ENCODE measurements around the gene LHX3. TPM values are rescaled to one million over a fixed set of nuclear protein-coding genes. Genes with fewer than 3 reads are reported as not detected.
A peak's percentile ranks its signal among the peaks of the same experiment; 100 is the strongest.

Gene LHX3
- total RNA-seq, 1 experiment from 2014 or later = not detected

GRCh38 chr9:136225748-136226679, 21.1 kb upstream of the LHX3 start:
- H3K36me3 ChIP-seq (ENCODE audit: insufficient read depth, low read length) = peaks cover 14% of the 10 kb centered on the region; the same call in 1 of the 2 replicates
- H3K9ac ChIP-seq (ENCODE audit: low read length) = peak overlapping the region; percentile 58
- H3K4me1 ChIP-seq (ENCODE audit: low read length) = peaks cover 55% of the 10 kb centered on the region
- peak overlapping the region; percentile 98 for H3K27ac ChIP-seq (ENCODE audit: low read length)
- peak overlapping the region; percentile 67 for H3K4me2 ChIP-seq (ENCODE audit: low read depth, low read length, poor library complexity, severe bottlenecking)
- H3K9me3 ChIP-seq (ENCODE audit: low read length) = no peaks in the 10 kb centered on the region
- H3K79me2 ChIP-seq (ENCODE audit: low read length) = peaks cover 9% of the 10 kb centered on the region; the same call in 1 of the 2 replicates
- peak; percentile 91 for DNase-seq
- H2AFZ ChIP-seq (ENCODE audit: low read length) = no peak overlapping the region
- H4K20me1 ChIP-seq (ENCODE audit: insufficient read depth, low read depth, low read length) = peaks cover 33% of the 10 kb centered on the region; the same call in 1 of the 2 replicates
- H3K9me2 ChIP-seq (replicated peaks; ENCODE audit: insufficient read depth, low read length) = no peaks in the 10 kb centered on the region
- peak overlapping the region; percentile 36; the same call in 1 of the 2 replicates for H3K4me3 ChIP-seq (ENCODE audit: low read length)
- H3K27me3 ChIP-seq (ENCODE audit: low read length) = no peaks in the 10 kb centered on the region

- DNase-seq = peak; percentile 93
Observed at GRCh38 chr9:136225366-136225747, 20.4 kb upstream of the LHX3 start.

GRCh38 chr9:136223871-136224640, 19.1 kb upstream of the LHX3 start:
- Histone ChIP-seq H3K36me3 (ENCODE audit: insufficient read depth, low read length) (peaks cover 19% of the 10 kb centered on the region; the same call in 1 of the 2 replicates), H3K27ac (ENCODE audit: low read length) (peak overlapping the region; percentile 98), H3K4me1 (ENCODE audit: low read length) (peaks cover 55% of the 10 kb centered on the region), H3K79me2 (ENCODE audit: low read length) (peaks cover 9% of the 10 kb centered on the region; the same call in 1 of the 2 replicates), H3K9me2 (replicated peaks; ENCODE audit: insufficient read depth, low read length) (no peaks in the 10 kb centered on the region), H3K9me3 (ENCODE audit: low read length) (no peaks in the 10 kb centered on the region), H3K9ac (ENCODE audit: low read length) (peak overlapping the region; percentile 58), H2AFZ (ENCODE audit: low read length) (no peak overlapping the region), H4K20me1 (ENCODE audit: insufficient read depth, low read depth, low read length) (peaks cover 24% of the 10 kb centered on the region; the same call in 1 of the 2 replicates), H3K4me3 (ENCODE audit: low read length) (peak overlapping the region; percentile 36), H3K4me2 (ENCODE audit: low read depth, low read length, poor library complexity, severe bottlenecking) (peak overlapping the region; percentile 67), H3K27me3 (ENCODE audit: low read length) (no peaks in the 10 kb centered on the region)
- no peak for DNase-seq

More at GRCh38 chr9:136225366-136225747, 20.4 kb upstream of the LHX3 start:
- Histone ChIP-seq H2AFZ (ENCODE audit: low read length) (no peak overlapping the region), H3K4me3 (ENCODE audit: low read length) (peak overlapping the region; percentile 36), H3K27ac (ENCODE audit: low read length) (peak overlapping the region; percentile 98), H3K9ac (ENCODE audit: low read length) (peak overlapping the region; percentile 58), H3K79me2 (ENCODE audit: low read length) (peaks cover 9% of the 10 kb centered on the region; the same call in 1 of the 2 replicates), H3K4me2 (ENCODE audit: low read depth, low read length, poor library complexity, severe bottlenecking) (peak overlapping the region; percentile 67), H3K27me3 (ENCODE audit: low read length) (no peaks in the 10 kb centered on the region), H4K20me1 (ENCODE audit: insufficient read depth, low read depth, low read length) (peaks cover 28% of the 10 kb centered on the region; the same call in 1 of the 2 replicates), H3K9me2 (replicated peaks; ENCODE audit: insufficient read depth, low read length) (no peaks in the 10 kb centered on the region), H3K36me3 (ENCODE audit: insufficient read depth, low read length) (peaks cover 14% of the 10 kb centered on the region; the same call in 1 of the 2 replicates), H3K9me3 (ENCODE audit: low read length) (no peaks in the 10 kb centered on the region), H3K4me1 (ENCODE audit: low read length) (peaks cover 55% of the 10 kb centered on the region)

GRCh38 chr9:136222906-136223285, 18.0 kb upstream of the LHX3 start:
- Histone ChIP-seq H3K4me3 (ENCODE audit: low read length) (peak overlapping the region; percentile 36; the same call in 1 of the 2 replicates), H3K36me3 (ENCODE audit: insufficient read depth, low read length) (peaks cover 19% of the 10 kb centered on the region; the same call in 1 of the 2 replicates), H3K4me1 (ENCODE audit: low read length) (peaks cover 55% of the 10 kb centered on the region), H3K9me3 (ENCODE audit: low read length) (no peaks in the 10 kb centered on the region), H3K27me3 (ENCODE audit: low read length) (no peaks in the 10 kb centered on the region), H3K27ac (ENCODE audit: low read length) (peak overlapping the region; percentile 98), H3K9ac (ENCODE audit: low read length) (peak overlapping the region; percentile 58), H3K4me2 (ENCODE audit: low read depth, low read length, poor library complexity, severe bottlenecking) (peak overlapping the region; percentile 67), H2AFZ (ENCODE audit: low read length) (no peak overlapping the region), H4K20me1 (ENCODE audit: insufficient read depth, low read depth, low read length) (peaks cover 21% of the 10 kb centered on the region; the same call in 1 of the 2 replicates), H3K9me2 (replicated peaks; ENCODE audit: insufficient read depth, low read length) (no peaks in the 10 kb centered on the region), H3K79me2 (ENCODE audit: low read length) (peaks cover 9% of the 10 kb centered on the region; the same call in 1 of the 2 replicates)
- DNase-seq = peak; percentile 81

- Histone ChIP-seq H2AFZ (ENCODE audit: low read length) (no peak overlapping the region), H3K9me3 (ENCODE audit: low read length) (no peaks in the 10 kb centered on the region), H3K27ac (ENCODE audit: low read length) (peak overlapping the region; percentile 98), H3K4me1 (ENCODE audit: low read length) (peaks cover 53% of the 10 kb centered on the region), H3K79me2 (ENCODE audit: low read length) (peaks cover 9% of the 10 kb centered on the region; the same call in 1 of the 2 replicates), H3K9ac (ENCODE audit: low read length) (peak overlapping the region; percentile 31; the same call in 1 of the 2 replicates), H3K4me2 (ENCODE audit: low read depth, low read length, poor library complexity, severe bottlenecking) (peak overlapping the region; percentile 67), H4K20me1 (ENCODE audit: insufficient read depth, low read depth, low read length) (peaks cover 16% of the 10 kb centered on the region; the same call in 1 of the 2 replicates), H3K36me3 (ENCODE audit: insufficient read depth, low read length) (peaks cover 19% of the 10 kb centered on the region; the same call in 1 of the 2 replicates), H3K4me3 (ENCODE audit: low read length) (no peak overlapping the region), H3K9me2 (replicated peaks; ENCODE audit: insufficient read depth, low read length) (no peaks in the 10 kb centered on the region), H3K27me3 (ENCODE audit: low read length) (no peaks in the 10 kb centered on the region)
- no peak for DNase-seq
Observed at GRCh38 chr9:136222166-136222905, 17.4 kb upstream of the LHX3 start.

- Histone ChIP-seq H4K20me1 (ENCODE audit: insufficient read depth, low read depth, low read length) (peaks cover 6% of the 10 kb centered on the region; the same call in 1 of the 2 replicates), H3K4me1 (ENCODE audit: low read length) (peaks cover 31% of the 10 kb centered on the region), H2AFZ (ENCODE audit: low read length) (no peak overlapping the region), H3K9me2 (replicated peaks; ENCODE audit: insufficient read depth, low read length) (no peaks in the 10 kb centered on the region), H3K27ac (ENCODE audit: low read length) (no peak overlapping the region), H3K79me2 (ENCODE audit: low read length) (peaks cover 9% of the 10 kb centered on the region; the same call in 1 of the 2 replicates), H3K4me2 (ENCODE audit: low read depth, low read length, poor library complexity, severe bottlenecking) (no peak overlapping the region), H3K27me3 (ENCODE audit: low read length) (no peaks in the 10 kb centered on the region), H3K4me3 (ENCODE audit: low read length) (no peak overlapping the region), H3K9me3 (ENCODE audit: low read length) (peaks cover 5% of the 10 kb centered on the region; the same call in 1 of the 2 replicates), H3K36me3 (ENCODE audit: insufficient read depth, low read length) (peaks cover 30% of the 10 kb centered on the region), H3K9ac (ENCODE audit: low read length) (no peak overlapping the region)
- no peak for DNase-seq
Observed at GRCh38 chr9:136220017-136220729, 15.2 kb upstream of the LHX3 start.

- Histone ChIP-seq H3K36me3 (ENCODE audit: insufficient read depth, low read length) (peaks cover 35% of the 10 kb centered on the region), H3K4me2 (ENCODE audit: low read depth, low read length, poor library complexity, severe bottlenecking) (no peak overlapping the region), H2AFZ (ENCODE audit: low read length) (no peak overlapping the region), H3K4me3 (ENCODE audit: low read length) (no peak overlapping the region), H3K4me1 (ENCODE audit: low read length) (peaks cover 22% of the 10 kb centered on the region), H3K9ac (ENCODE audit: low read length) (no peak overlapping the region), H3K27ac (ENCODE audit: low read length) (no peak overlapping the region), H3K9me2 (replicated peaks; ENCODE audit: insufficient read depth, low read length) (no peaks in the 10 kb centered on the region), H3K27me3 (ENCODE audit: low read length) (no peaks in the 10 kb centered on the region), H3K79me2 (ENCODE audit: low read length) (peaks cover 8% of the 10 kb centered on the region; the same call in 1 of the 2 replicates), H4K20me1 (ENCODE audit: insufficient read depth, low read depth, low read length) (peaks cover 6% of the 10 kb centered on the region; the same call in 1 of the 2 replicates), H3K9me3 (ENCODE audit: low read length) (peaks cover 12% of the 10 kb centered on the region)
- no peak for DNase-seq
Observed at GRCh38 chr9:136219276-136219675, 14.3 kb upstream of the LHX3 start.
